ENCODE results near the gene DPPA3.

GRCh38 chr12:7694556-7695236 is 16.5 kb upstream of the DPPA3 start:
- TF ChIP-seq, protein P1, sequence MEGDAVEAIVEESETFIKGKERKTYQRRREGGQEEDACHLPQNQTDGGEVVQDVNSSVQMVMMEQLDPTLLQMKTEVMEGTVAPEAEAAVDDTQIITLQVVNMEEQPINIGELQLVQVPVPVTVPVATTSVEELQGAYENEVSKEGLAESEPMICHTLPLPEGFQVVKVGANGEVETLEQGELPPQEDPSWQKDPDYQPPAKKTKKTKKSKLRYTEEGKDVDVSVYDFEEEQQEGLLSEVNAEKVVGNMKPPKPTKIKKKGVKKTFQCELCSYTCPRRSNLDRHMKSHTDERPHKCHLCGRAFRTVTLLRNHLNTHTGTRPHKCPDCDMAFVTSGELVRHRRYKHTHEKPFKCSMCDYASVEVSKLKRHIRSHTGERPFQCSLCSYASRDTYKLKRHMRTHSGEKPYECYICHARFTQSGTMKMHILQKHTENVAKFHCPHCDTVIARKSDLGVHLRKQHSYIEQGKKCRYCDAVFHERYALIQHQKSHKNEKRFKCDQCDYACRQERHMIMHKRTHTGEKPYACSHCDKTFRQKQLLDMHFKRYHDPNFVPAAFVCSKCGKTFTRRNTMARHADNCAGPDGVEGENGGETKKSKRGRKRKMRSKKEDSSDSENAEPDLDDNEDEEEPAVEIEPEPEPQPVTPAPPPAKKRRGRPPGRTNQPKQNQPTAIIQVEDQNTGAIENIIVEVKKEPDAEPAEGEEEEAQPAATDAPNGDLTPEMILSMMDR (IDR thresholded peaks at IDR 0.05; ENCODE audit: low read length) = no peak
- TF ChIP-seq EZH2 (IDR thresholded peaks at IDR 0.05; ENCODE audit: borderline replicate concordance, low read length) = no peak

All from OCI-LY1 (cell line).